NCI-H2227 treated with DMSO at 0.1 percent for 48 hours (cell line): ENCODE measurements around the gene FAM168B.

ENCODE experiments used
- DNase-seq: peaks from one replicate; lab custom pipeline; 2025; lab: John Stamatoyannopoulos, UW

Gene FAM168B

GRCh38 chr2:131039908-131040660 lies 53.2 kb downstream of the FAM168B start:
- DNase-seq: no peak

- no peak for DNase-seq
These were observed 53.7 kb downstream of the FAM168B start for GRCh38 chr2:131039535-131039907.

GRCh38 chr2:131039101-131039440 lies 54.2 kb downstream of the FAM168B start:
- DNase-seq: no peak

- DNase-seq: no peak
These were observed 54.8 kb downstream of the FAM168B start for GRCh38 chr2:131038258-131039100.

- no peak for DNase-seq
These were observed 55.6 kb downstream of the FAM168B start for GRCh38 chr2:131037398-131038257.

GRCh38 chr2:131036696-131037397 lies 56.4 kb downstream of the FAM168B start:
- DNase-seq: no peak

- DNase-seq: no peak
These were observed 57.0 kb downstream of the FAM168B start for GRCh38 chr2:131036269-131036668.

GRCh38 chr2:131035826-131036231 lies 57.4 kb downstream of the FAM168B start:
- DNase-seq: no peak

GRCh38 chr2:131035112-131035825 lies 58.0 kb downstream of the FAM168B start:
- no peak for DNase-seq

- DNase-seq: peak; percentile 30
These were observed 58.9 kb downstream of the FAM168B start for GRCh38 chr2:131034122-131035051.

GRCh38 chr2:131033786-131034121 lies 59.5 kb downstream of the FAM168B start:
- no peak for DNase-seq

- no peak for DNase-seq
These were observed 60.8 kb downstream of the FAM168B start for GRCh38 chr2:131032393-131032836.

GRCh38 chr2:131031875-131032274 lies 61.4 kb downstream of the FAM168B start:
- DNase-seq: no peak

- DNase-seq: no peak
These were observed 61.8 kb downstream of the FAM168B start for GRCh38 chr2:131031431-131031841.

GRCh38 chr2:131030478-131030971 lies 62.7 kb downstream of the FAM168B start:
- no peak for DNase-seq

- no peak for DNase-seq
These were observed 63.4 kb downstream of the FAM168B start for GRCh38 chr2:131029812-131030211.

- DNase-seq: no peak
These were observed 65.4 kb downstream of the FAM168B start for GRCh38 chr2:131027566-131028528.

GRCh38 chr2:131026919-131027318 lies 66.3 kb downstream of the FAM168B start:
- no peak for DNase-seq

GRCh38 chr2:131023758-131024157 lies 69.5 kb downstream of the FAM168B start:
- DNase-seq: no peak
